Neural cell (in vitro differentiated cells): ENCODE results near the gene STYXL1. TPM values are rescaled to one million over a fixed set of nuclear protein-coding genes. Genes with fewer than 3 reads are reported as not detected.
"Not testable (repeated sequence)": the region's sequence is repeated elsewhere in the genome, so short reads cannot be mapped to it uniquely, and the experiment has no call there.

ENCODE experiments used
- H2AFZ ChIP-seq: fragments of 200-600, 300-800 bp; sonication (generic), shearing (Covaris generic); 2 replicates; pipeline ENCODE4 v1.6.0; 2014; ENCODE audit warnings: low read depth, mild to moderate bottlenecking, antibody characterized with exemption, low read length, moderate library complexity
- H3F3A ChIP-seq: fragments of 200-600 bp; shearing (Covaris generic); 2 replicates; pipeline ENCODE4 v1.6.1; 2016; ENCODE audit warnings: mild to moderate bottlenecking, moderate library complexity, mixed read lengths, antibody characterized with exemption, low read length; ENCODE audit not compliant: insufficient read depth, poor library complexity, severe bottlenecking
- H3K27ac ChIP-seq: fragments of 200-600, 300-800 bp; sonication (generic), shearing (Covaris generic); 2 replicates; pipeline ENCODE4 v1.5.1; 2014; ENCODE audit warnings: mild to moderate bottlenecking, low read length, moderate library complexity
- H3K27me3 ChIP-seq: fragments of 300-800, 200-600 bp; sonication (generic), shearing (Covaris generic); 2 replicates; pipeline ENCODE4 v1.6.0; 2014; ENCODE audit warnings: mild to moderate bottlenecking, low read depth, low read length, moderate library complexity; ENCODE audit not compliant: insufficient read depth
- H3K36me3 ChIP-seq: fragments of 300-800, 200-600 bp; sonication (generic), shearing (Covaris generic); 2 replicates; pipeline ENCODE4 v1.5.1; 2014; ENCODE audit warnings: mild to moderate bottlenecking, antibody characterized with exemption, low read length, moderate library complexity; ENCODE audit not compliant: insufficient read depth
- H3K4me2 ChIP-seq: fragments of 300-800, 200-600 bp; sonication (generic), shearing (Covaris generic); 2 replicates; pipeline ENCODE4 v1.6.0; 2014; ENCODE audit warnings: mild to moderate bottlenecking, low read length
- H3K4me3 ChIP-seq: fragments of 300-800, 200-600 bp; sonication (generic), shearing (Covaris generic); 2 replicates; pipeline ENCODE4 v1.5.1; 2014; ENCODE audit warnings: mild to moderate bottlenecking, low read length, moderate library complexity
- H3K79me2 ChIP-seq: fragments of 200-600 bp; shearing (Covaris generic); replicated peaks from 2 replicates; pipeline ENCODE4 v1.6.0; 2014; ENCODE audit warnings: mild to moderate bottlenecking, low read length, moderate library complexity; ENCODE audit not compliant: insufficient read depth
- H3K9ac ChIP-seq: fragments of 300-800, 200-600 bp; sonication (generic), shearing (Covaris generic); 2 replicates; pipeline ENCODE4 v1.6.1; 2016; ENCODE audit warnings: mild to moderate bottlenecking, low read length, mixed read lengths
- H3K9me2 ChIP-seq: fragments of 200-600 bp; shearing (Covaris generic); 2 replicates; pipeline ENCODE4 v1.6.1; 2016; ENCODE audit warnings: mild to moderate bottlenecking, low read length, mixed read lengths; ENCODE audit not compliant: insufficient read depth
- H3K9me3 ChIP-seq: fragments of 200-600, 300-800 bp; sonication (generic), shearing (Covaris generic); 2 replicates; pipeline ENCODE4 v1.6.1; 2016; ENCODE audit warnings: mild to moderate bottlenecking, mixed run types, low read length, moderate library complexity, mixed read lengths
- H4K20me1 ChIP-seq: fragments of 200-600 bp; shearing (Covaris generic); 2 replicates; pipeline ENCODE4 v1.6.1; 2016; ENCODE audit warnings: mild to moderate bottlenecking, mixed run types; ENCODE audit not compliant: insufficient read depth
- EP300 ChIP-seq: fragments of 450-650 bp; conservative IDR thresholded peaks from 2 replicates; pipeline ENCODE4 v1.6.1; 2014; ENCODE audit warnings: antibody characterized with exemption, mild to moderate bottlenecking, moderate library complexity; ENCODE audit not compliant: poor library complexity, severe bottlenecking
- EZH2 ChIP-seq: fragments of 200-600, 300-800 bp; shearing (Covaris generic), sonication (generic); IDR thresholded peaks from 2 replicates; pipeline ENCODE4 v1.6.1; 2014; ENCODE audit warnings: antibody characterized with exemption, low read length, borderline replicate concordance, mild to moderate bottlenecking; ENCODE audit not compliant: insufficient read depth, poor library complexity, severe bottlenecking
- MXI1 ChIP-seq: fragments of 450-650 bp; conservative IDR thresholded peaks from 2 replicates; pipeline ENCODE4 v1.6.1; 2014; ENCODE audit warnings: antibody characterized with exemption, mild to moderate bottlenecking; ENCODE audit not compliant: poor library complexity, severe bottlenecking
- POLR2AphosphoS5 ChIP-seq: IDR thresholded peaks from 2 replicates; pipeline ENCODE4 v1.6.1; 2012
- REST ChIP-seq: IDR thresholded peaks from 2 replicates; pipeline ENCODE4 v1.6.1; 2012; ENCODE audit warnings: borderline replicate concordance
- SMC3 ChIP-seq: fragments of 450-650 bp; conservative IDR thresholded peaks from 2 replicates; pipeline ENCODE4 v1.6.1; 2014; ENCODE audit warnings: antibody characterized with exemption, mild to moderate bottlenecking, moderate library complexity; ENCODE audit not compliant: poor library complexity
- TAF1 ChIP-seq: IDR thresholded peaks from 2 replicates; pipeline ENCODE4 v1.6.1; 2012; ENCODE audit warnings: low read depth
- polyA plus RNA-seq: library from polyadenylated mRNA; depleted of rRNA; stranded (reverse); fragments of >200 nt; gene quantifications from 2 replicates; pipeline ENCODE4 v1.2.3, GENCODE V29; 2014

STYXL1 gene
- polyA plus RNA-seq, 1 donor from 2014 or later = 59.9 TPM

- Histone ChIP-seq H3K36me3 (no peaks in the 10 kb centered on the region), H3K79me2 (no peaks in the 10 kb centered on the region), H3F3A (no peaks in the 10 kb centered on the region), H3K9me3 (no peaks in the 10 kb centered on the region), H3K27ac (no peak overlapping the region), H3K27me3 (no peaks in the 10 kb centered on the region), H3K4me2 (no peak overlapping the region), H3K9me2 (no peaks in the 10 kb centered on the region), H3K4me3 (no peak overlapping the region), H4K20me1 (no peaks in the 10 kb centered on the region), H3K9ac (no peak overlapping the region), H2AFZ (no peak overlapping the region)
- TF ChIP-seq EP300 (no peak), SMC3 (no peak)
Measured at GRCh38 chr7:76009672-76010600, 37.9 kb downstream of the STYXL1 start.

GRCh38 chr7:76008156-76008687 lies 39.6 kb downstream of the STYXL1 start:
- no peaks in the 10 kb centered on the region for H3F3A ChIP-seq
- no peaks in the 10 kb centered on the region for H3K27me3 ChIP-seq
- no peak overlapping the region for H3K9ac ChIP-seq
- no peak overlapping the region for H3K27ac ChIP-seq
- H2AFZ ChIP-seq = no peak overlapping the region
- no peaks in the 10 kb centered on the region for H3K9me3 ChIP-seq
- H3K79me2 ChIP-seq = no peaks in the 10 kb centered on the region
- no peaks in the 10 kb centered on the region for H3K36me3 ChIP-seq
- H3K4me3 ChIP-seq = no peak overlapping the region
- H3K9me2 ChIP-seq = no peaks in the 10 kb centered on the region
- H3K4me2 ChIP-seq = no peak overlapping the region
- no peak for TF ChIP-seq TAF1
- TF ChIP-seq EP300 = no peak
- no peak for TF ChIP-seq MXI1
- no peak for TF ChIP-seq SMC3
- TF ChIP-seq REST = no peak
- no peak for TF ChIP-seq EZH2
- TF ChIP-seq POLR2AphosphoS5 = no peak
- no peaks in the 10 kb centered on the region for H4K20me1 ChIP-seq

GRCh38 chr7:76005004-76005403 lies 42.8 kb downstream of the STYXL1 start:
- H4K20me1 ChIP-seq, H3F3A ChIP-seq, H3K9me3 ChIP-seq, H2AFZ ChIP-seq, H3K27me3 ChIP-seq, H3K79me2 ChIP-seq, H3K9me2 ChIP-seq, H3K36me3 ChIP-seq, H3K4me3 ChIP-seq, H3K27ac ChIP-seq, H3K9ac ChIP-seq, H3K4me2 ChIP-seq: not testable (repeated sequence)
